HG03378 (cell line): Measurements from ENCODE around the gene FBXO3.

Experiments
- ATAC-seq: cut with Tn5 transposase; IDR thresholded peaks from one replicate; pipeline ENCODE4 v1.9.1; 2021; ENCODE audit warnings: mild to moderate bottlenecking, moderate library complexity; ENCODE audit not compliant: unreplicated experiment

The FBXO3 gene

GRCh38 chr11:33704240-33705002, 69.9 kb downstream of the FBXO3 start:
- ATAC-seq, result no peak

- no peak for ATAC-seq
Measured at GRCh38 chr11:33703788-33704187, 70.5 kb downstream of the FBXO3 start.

- no peak for ATAC-seq
Measured at GRCh38 chr11:33703234-33703633, 71.1 kb downstream of the FBXO3 start.

DNA sequence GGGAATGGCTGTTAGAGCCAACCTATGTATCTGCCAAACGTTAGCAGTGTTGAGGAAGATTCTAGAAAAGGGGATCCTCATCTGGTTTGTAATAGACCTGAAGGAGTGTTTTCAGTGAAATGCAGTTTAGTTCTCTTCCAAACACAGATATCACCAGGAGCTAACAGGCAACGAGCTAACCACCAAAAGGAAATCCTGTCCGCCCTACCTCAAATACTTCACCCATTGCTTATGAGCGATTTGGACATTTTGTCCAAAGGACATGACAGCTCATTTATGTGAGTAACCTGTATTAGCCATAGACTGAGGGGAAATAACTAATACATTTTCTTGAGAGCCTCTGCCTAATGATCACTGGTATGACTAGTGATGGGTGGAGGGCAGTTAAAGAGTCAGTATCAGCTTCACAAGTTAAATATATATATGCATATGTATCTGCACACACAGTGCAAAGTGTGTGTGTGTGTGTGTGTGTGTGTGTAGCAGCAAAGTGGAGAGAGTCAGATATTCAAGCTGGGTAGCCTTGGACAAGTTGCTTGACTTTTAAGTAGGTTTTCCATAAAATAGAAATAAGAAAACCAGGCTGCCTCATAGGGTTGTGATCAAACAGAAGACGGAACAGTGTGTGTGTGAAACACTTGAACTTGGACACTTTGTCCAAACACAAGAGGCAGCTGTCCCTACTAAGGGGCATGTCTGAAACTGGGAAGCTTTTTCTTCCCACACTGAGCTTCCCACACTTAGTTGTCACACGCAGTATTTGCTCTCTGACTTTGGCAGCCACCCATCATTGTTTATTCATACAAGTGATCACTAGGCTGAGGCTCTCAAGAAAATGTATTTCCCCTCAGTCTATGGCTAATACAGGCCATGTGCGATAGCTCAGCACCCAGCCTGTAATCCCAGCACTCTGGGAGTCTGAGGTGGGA, 72.8 kb downstream of the FBXO3 start:
- peak; percentile 9 for ATAC-seq

- ATAC-seq, result peak; percentile 74
Measured at GRCh38 chr11:33700502-33701271, 73.6 kb downstream of the FBXO3 start, which contains the start of gene C11orf91. Gene C11orf91 (minus strand): TSS chr11:33700826. CDS start chr11:33700740, 86 bp downstream.

DNA sequence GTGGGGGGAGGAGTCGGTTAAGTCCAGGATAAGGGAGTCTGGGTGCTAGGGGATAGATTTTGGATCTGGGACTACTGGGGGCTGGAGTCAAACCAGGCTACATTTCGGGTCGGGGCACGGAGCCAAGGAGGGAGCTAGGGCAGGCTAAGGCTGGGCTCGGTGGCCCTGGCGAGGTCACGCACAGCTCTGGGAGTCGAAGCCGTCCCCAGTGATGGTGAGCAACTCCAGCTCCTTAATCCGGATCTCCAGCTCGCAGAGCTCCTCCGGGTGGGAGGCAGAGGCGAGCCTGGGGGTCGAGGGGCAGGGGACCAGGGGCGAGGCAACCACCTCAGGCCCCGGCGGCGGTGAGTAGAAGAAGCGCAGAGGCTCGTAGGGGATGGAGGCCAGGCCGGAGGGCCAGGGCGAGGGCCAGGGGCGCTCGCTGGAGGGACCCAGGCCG, 74.2 kb downstream of the FBXO3 start:
- no peak for ATAC-seq

- ATAC-seq, result no peak
Measured at GRCh38 chr11:33699515-33700062, 74.7 kb downstream of the FBXO3 start.

DNA sequence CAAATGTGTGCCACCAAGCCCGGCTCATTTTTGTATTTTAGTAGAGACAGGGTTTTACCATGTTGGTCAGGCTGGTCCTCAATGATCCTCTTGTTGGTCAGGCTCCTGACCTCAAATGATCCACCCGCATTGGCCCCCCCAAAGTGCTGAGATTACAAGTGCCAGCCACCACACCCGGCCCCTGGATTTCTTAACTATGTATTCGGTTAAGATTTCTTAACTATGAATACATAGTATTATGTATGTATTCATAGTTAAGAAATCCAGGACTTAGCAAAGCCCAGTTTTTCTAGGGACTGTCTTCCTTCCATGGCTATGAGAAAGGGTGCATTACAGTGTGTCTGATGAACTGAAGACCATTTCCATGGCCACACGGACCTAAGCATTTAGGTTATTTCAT, 75.4 kb downstream of the FBXO3 start:
- ATAC-seq, result no peak

DNA sequence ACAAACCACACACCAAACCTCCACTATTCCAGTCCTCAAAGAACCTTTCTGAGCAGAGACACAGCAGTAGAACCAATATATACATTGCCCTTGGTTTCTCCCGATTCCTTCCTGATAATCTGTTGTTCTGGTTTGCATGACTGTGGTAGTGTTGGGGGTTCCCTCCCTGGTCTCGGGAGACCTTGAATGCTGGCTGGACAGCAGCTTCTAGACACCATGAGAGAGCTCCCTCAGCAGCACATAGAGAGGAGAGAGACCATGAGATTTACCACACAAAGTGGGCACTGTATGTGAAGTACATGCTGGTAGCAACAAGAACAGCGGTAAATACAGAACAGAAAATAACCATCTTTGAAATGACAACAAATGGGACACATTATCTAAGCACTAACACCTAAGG, 76.3 kb downstream of the FBXO3 start:
- ATAC-seq, result no peak

GRCh38 chr11:33696931-33697638, 77.2 kb downstream of the FBXO3 start:
- no peak for ATAC-seq

- ATAC-seq, result no peak
Measured at GRCh38 chr11:33696411-33696810, 77.9 kb downstream of the FBXO3 start.

DNA sequence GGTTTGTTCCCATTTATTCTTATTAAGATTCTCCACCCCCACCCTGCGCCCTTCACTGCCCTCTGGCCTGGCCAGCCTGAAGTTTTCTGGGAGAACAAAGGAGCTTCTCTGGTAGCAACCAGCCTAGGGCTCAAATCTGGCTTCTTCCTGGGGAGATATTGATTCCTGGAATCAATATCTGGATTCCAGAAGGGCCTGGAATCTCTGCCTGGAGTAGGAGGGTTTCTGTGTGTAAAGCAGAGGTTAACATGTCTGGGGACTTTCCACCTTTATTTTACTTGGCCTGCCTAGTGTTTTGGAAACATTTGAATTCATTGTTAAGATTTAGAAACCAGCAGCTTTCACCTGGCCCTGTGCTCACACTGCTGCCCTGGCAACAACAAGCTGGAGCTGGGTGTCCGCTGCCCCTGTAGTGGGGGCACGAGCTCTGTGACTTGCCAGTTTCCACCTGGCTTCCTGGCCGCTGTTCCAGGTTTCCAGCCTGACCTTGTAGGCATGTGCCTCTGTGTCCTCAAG, 79.2 kb downstream of the FBXO3 start:
- ATAC-seq, result no peak

- no peak for ATAC-seq
Measured at GRCh38 chr11:33694346-33695050, 79.8 kb downstream of the FBXO3 start.

GRCh38 chr11:33692541-33692940, 81.8 kb downstream of the FBXO3 start:
- no peak for ATAC-seq

- ATAC-seq, result no peak
Measured at GRCh38 chr11:33692013-33692504, 82.3 kb downstream of the FBXO3 start.

DNA sequence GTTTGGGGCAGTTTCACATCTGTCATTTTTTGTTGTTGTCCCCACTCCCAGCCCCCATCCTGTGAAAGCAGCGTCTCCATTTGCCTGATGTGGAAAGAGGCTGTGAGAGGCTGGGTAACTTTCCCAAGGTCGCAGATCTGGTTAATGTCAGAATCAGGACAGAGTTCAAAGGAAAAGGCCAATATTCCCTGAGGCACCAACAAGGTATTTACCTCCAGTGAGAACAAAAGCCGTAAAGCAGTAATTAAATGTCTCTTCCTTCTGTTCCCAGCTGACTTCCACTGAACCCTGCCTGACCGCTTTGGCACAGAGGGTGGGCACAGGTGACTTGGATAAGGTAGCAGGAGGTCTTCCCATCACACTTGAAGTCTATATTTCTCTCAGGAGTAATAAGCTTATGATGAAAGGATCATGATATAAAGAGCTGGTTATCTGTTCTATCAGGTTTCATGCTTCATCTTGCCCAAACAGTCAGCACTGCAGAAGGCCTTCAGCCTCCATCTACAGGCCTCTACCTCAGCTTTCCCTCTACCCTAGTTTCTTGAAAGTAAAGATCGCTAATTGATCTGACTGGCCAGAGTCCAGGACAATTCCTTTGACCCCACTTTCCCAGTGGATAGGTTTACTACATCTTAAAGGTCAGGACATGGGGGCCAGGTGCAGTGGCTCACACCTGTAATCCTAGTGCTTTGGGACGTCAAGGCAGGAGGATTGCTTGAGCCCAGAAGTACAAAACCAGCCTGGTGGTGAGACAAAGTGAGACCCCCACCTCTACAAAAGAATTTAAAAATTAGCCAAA, 83.1 kb downstream of the FBXO3 start:
- no peak for ATAC-seq
